HUES64 (cell line): ENCODE results near the gene RABGAP1L.
"Not testable (repeated sequence)": the region's sequence is repeated elsewhere in the genome, so short reads cannot be mapped to it uniquely, and the experiment has no call there.

Experiments used
- H3K27ac ChIP-seq: 2 replicates; pipeline ENCODE4 v1.7.0; 2013; ENCODE audit warnings: low read depth, low read length, inconsistent platforms
- H3K27me3 ChIP-seq: 2 replicates; pipeline ENCODE4 v1.6.1; 2013; ENCODE audit warnings: mild to moderate bottlenecking, low read length; ENCODE audit not compliant: insufficient read depth
- H3K36me3 ChIP-seq: 2 replicates; pipeline ENCODE4 v1.6.1; 2013; ENCODE audit warnings: mild to moderate bottlenecking, low read length; ENCODE audit not compliant: insufficient read depth
- H3K4me1 ChIP-seq: 2 replicates; pipeline ENCODE4 v1.6.1; 2013; ENCODE audit warnings: mild to moderate bottlenecking, low read length, moderate library complexity; ENCODE audit not compliant: insufficient read depth
- H3K4me3 ChIP-seq: 2 replicates; pipeline ENCODE4 v1.5.1; 2013; ENCODE audit warnings: mild to moderate bottlenecking, low read length, moderate library complexity
- H3K9ac ChIP-seq: 2 replicates; pipeline ENCODE4 v1.6.1; 2013; ENCODE audit warnings: mild to moderate bottlenecking, low read depth, low read length
- H3K9me3 ChIP-seq: 2 replicates; pipeline ENCODE4 v1.6.1; 2013; ENCODE audit warnings: low read depth, low read length; ENCODE audit not compliant: insufficient read depth
- WGBS: fragments of 150-250, 120-280 bp; methylation state at CpG from one replicate; pipeline ENCODE4 v1.1.7; 2013; ENCODE audit warnings: missing lambda C conversion rate; 5-methylcytosine and 5-hydroxymethylcytosine counted together

RABGAP1L gene

DNA sequence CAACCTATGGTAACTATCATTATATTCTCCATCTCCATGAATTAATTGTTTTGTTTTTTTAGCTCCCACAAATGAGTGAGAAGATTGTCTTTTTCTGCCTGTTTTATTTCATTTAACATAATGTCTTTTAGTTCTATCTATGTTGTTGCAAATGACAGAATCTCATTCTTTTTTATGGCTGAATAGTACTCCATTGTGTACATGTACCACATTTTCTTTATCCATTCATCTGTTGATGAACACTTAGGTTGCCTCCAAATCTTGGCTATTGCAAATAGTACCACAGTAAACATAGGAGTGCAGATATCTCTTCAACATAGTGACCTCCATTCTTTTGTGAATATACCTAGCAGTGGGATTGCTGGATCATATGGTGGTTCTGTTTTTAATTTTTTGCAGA, 429.3 kb downstream of the RABGAP1L start:
- H3K27me3 ChIP-seq, H3K4me1 ChIP-seq, H3K27ac ChIP-seq, H3K4me3 ChIP-seq, H3K36me3 ChIP-seq, H3K9ac ChIP-seq: not testable (repeated sequence)
- H3K9me3 ChIP-seq = peaks cover 11% of the 10 kb centered on the region; the same call in 1 of the 2 replicates

DNA sequence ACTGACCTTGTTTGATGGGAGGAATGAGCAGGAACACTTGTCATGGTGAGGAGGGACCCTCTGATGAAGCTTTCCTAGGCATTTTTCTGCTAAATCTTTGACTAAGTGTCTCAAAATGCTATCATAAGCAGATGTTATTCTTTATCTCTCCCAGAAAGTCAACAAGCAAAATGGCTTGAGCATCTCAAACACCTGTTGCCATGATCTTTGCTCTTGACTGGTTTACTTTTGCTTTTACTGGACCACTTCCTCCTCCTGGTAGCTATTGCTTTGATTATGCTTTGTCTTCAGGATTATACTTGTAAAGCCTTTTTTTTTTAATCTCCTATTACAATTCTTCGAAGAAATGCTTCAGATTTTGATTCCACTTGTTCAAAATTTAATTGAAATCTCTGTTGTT, 445.9 kb downstream of the RABGAP1L start:
- Histone ChIP-seq H3K27me3 (no peaks in the 10 kb centered on the region), H3K9me3 (no peaks in the 10 kb centered on the region), H3K4me1 (no peaks in the 10 kb centered on the region), H3K27ac (no peak overlapping the region), H3K4me3 (no peak overlapping the region), H3K9ac (no peak overlapping the region), H3K36me3 (no peaks in the 10 kb centered on the region)
- WGBS = 86% methylated on average over 1 of the region's 1 CpG

DNA sequence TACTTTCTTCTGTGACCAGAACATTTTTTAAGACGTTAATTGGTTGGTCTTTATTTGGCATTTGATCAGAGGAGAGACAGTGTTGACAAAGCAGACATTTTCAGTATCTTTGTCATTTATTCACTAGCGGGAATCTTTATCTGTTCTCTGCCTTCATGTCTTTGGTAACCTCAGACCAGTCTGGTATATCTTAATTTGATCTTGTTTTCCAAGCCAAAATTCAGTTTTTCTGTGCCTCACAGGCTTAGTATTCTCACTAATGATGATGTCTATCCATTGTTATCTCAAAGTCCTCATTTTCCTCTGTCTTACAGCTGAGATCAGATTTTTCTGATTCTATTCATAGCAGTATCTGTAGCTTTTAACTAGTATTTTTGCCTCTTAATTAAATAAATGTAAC, 447.2 kb downstream of the RABGAP1L start:
- Histone ChIP-seq H3K9me3 (no peaks in the 10 kb centered on the region), H3K27ac (no peak overlapping the region), H3K4me1 (no peaks in the 10 kb centered on the region), H3K27me3 (no peaks in the 10 kb centered on the region), H3K36me3 (no peaks in the 10 kb centered on the region), H3K4me3 (no peak overlapping the region), H3K9ac (no peak overlapping the region)
- WGBS = 94% methylated on average over 2 of the region's 2 CpGs

DNA sequence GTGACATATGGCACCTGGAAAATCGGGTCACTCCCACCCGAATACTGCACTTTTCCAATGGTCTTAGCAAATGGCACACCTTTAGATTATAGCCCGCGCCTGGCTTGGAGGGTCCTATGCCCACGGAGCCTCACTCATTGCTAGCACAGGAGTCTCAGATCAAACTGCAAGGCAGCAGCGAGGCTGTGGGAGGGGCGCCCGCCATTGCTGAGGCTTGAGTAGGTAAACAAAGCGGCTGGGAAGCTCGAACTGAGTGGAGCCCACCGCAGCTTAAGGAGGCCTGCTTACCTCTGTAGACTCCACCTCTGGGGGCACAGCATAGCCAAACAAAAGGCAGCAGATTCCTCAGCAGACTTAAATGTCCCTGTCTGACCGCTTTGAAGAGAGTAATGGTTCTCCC, 458.6 kb downstream of the RABGAP1L start:
- not testable (repeated sequence) for H3K9ac ChIP-seq, H3K27ac ChIP-seq, H3K27me3 ChIP-seq, H3K36me3 ChIP-seq, H3K4me1 ChIP-seq, H3K4me3 ChIP-seq
- WGBS = 96% methylated on average over 12 of the region's 12 CpGs
- peaks cover 27% of the 10 kb centered on the region for H3K9me3 ChIP-seq

DNA sequence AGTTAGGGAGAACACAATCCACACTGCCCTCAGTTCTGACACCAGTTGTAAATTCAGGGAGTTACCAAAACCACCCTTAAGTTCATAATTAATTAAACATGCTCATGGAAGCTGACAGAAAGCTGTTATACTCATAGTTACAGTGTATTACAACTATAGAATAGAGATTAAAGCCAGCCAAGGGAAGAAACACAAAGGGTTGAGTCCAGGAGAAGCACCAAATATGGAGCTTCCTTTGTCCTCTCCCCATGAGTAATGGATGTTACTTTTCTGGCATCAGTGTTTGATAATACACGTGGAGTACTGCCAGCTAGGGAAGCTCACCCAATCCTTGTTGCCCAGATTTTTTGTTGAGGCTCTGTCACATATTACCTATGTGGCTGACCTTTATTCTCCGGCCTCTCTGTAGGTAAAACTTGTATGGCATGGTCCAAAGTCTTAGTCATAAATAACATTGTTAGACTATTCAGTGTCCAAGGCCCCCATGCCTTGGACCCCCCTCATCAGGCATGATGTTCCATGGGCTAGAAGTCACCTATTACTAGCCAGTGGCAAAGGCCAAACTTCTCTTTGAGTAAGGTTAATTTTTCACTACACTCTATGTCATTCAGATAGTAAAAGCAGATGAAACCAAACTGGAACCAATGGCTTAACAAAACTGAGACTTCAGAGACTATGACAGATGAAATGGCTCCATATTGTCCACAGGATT, 464.2 kb downstream of the RABGAP1L start:
- Histone ChIP-seq H3K4me3 (no peak overlapping the region), H3K9ac (no peak overlapping the region), H3K36me3 (no peaks in the 10 kb centered on the region), H3K4me1 (no peaks in the 10 kb centered on the region), H3K27ac (no peak overlapping the region), H3K27me3 (no peaks in the 10 kb centered on the region), H3K9me3 (no peaks in the 10 kb centered on the region)
- WGBS = 100% methylated on average over 2 of the region's 2 CpGs

DNA sequence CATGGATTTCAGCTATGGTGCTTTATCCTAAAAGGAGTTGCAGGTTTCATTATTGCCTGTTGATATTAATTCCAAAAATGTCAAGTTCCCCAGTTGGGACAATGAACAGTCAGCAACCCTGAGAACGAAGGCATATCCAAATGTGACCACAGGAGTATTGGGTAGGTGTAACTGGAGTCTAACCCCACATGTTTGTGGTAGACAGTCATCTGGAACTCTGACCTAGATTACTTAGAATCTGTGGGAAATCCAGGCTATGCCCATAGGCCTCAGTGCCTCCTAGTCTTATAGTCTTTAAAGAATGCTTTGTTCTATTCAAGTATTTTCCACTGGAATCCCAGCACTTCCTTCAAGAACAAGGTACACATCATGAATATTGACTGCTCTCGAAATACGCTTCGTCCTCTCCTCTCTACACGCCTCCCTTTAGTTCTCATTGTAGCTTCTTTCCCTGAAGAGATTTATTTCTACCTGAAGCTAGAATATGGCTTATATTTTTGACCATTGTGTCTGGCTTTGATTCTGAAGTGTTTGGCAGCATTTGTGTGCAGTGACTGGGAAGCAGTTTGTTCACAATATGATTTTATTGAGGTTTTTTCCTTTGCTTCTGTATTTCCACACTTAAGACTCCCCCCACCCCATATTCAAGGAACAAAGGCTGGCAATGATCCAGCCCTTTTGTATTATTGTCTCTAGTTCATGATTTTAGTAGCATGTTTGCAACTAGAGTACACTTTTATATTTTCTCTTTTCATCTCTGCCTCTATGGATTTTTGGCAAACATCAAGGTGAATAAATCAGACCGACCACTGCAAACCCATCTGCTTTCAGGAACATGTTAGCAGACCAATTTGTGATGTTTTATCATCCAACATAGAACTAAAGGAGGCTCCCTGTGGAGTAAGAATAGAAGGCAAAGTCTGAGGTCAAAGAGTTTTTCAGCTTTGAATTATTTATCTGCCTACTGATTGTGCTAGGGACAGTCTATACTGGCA, 467.0 kb downstream of the RABGAP1L start:
- Histone ChIP-seq H3K9ac (no peak overlapping the region), H3K4me3 (no peak overlapping the region), H3K27me3 (no peaks in the 10 kb centered on the region), H3K27ac (no peak overlapping the region), H3K36me3 (no peaks in the 10 kb centered on the region), H3K9me3 (no peaks in the 10 kb centered on the region), H3K4me1 (no peaks in the 10 kb centered on the region)
- WGBS = 91% methylated on average over 6 of the region's 6 CpGs

DNA sequence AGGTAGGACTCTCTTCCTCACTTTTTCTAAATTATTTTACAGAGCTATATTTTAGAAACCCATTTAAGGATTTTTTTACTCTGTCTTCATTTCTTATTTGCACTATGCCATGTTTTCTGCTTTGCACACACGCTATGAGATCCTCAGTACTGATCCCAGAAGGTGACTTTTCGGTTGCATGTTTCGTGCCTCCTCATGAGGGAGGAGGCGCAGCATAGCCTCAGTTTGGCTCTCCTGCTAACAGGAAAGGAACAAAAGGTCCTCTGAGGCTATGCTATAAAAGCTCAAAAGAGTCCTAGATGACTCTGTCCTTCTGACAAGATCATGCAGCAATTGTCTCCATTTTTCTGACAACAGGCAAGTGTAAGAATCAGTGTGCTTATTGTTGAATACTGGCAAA, 478.2 kb downstream of the RABGAP1L start:
- H3K4me1 ChIP-seq = no peaks in the 10 kb centered on the region
- no peaks in the 10 kb centered on the region for H3K36me3 ChIP-seq
- H3K9me3 ChIP-seq = no peaks in the 10 kb centered on the region
- H3K4me3 ChIP-seq = no peak overlapping the region
- H3K27me3 ChIP-seq = no peaks in the 10 kb centered on the region
- no peak overlapping the region for H3K27ac ChIP-seq
- WGBS = 98% methylated on average over 4 of the region's 4 CpGs
- H3K9ac ChIP-seq = no peak overlapping the region

DNA sequence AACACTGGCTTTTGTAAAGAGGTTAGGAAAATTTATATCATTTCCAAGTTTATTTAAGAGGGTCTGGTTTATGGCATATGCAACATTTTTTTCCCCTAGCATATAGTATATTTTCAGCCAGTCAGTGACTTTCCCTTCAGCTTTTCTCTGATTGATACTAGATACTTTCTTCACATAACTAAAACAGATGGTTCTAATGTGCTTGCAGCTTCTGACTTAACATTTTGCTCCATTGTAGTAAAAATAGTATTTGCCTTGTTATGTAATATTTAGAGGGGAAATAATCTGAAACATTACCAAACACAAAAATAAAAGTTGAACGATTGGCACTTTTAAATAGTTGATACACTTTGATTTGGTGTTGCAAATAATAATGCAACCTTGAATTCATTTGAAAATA, 480.1 kb downstream of the RABGAP1L start:
- H3K9me3 ChIP-seq = no peaks in the 10 kb centered on the region
- no peak overlapping the region for H3K27ac ChIP-seq
- H3K9ac ChIP-seq = no peak overlapping the region
- WGBS = no CpG with 5 or more reads among the region's 1 CpG
- H3K36me3 ChIP-seq = no peaks in the 10 kb centered on the region
- H3K4me3 ChIP-seq = no peak overlapping the region
- no peaks in the 10 kb centered on the region for H3K27me3 ChIP-seq
- no peaks in the 10 kb centered on the region for H3K4me1 ChIP-seq

DNA sequence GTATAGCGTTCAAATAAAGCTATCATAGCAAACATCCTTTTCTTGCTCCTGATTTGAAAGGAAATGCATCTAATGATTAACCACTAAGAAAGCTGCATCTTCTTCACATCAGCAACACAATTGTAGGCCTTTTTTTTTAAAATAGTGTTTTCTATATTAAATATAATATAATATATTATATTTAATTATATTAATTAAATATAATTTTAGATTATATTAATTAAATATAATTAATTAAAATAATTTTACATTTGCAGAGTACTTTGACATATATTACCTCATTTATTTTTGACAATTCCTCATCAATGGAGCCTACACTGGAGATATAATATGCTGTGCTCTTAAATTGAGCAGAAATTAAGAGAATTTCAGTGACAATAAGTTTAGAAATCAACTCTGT, 481.5 kb downstream of the RABGAP1L start:
- no peak overlapping the region for H3K9ac ChIP-seq
- H3K27me3 ChIP-seq = no peaks in the 10 kb centered on the region
- no peaks in the 10 kb centered on the region for H3K9me3 ChIP-seq
- H3K4me1 ChIP-seq = no peaks in the 10 kb centered on the region
- H3K4me3 ChIP-seq = no peak overlapping the region
- 91% methylated on average over 1 of the region's 1 CpG for WGBS
- no peak overlapping the region for H3K27ac ChIP-seq
- H3K36me3 ChIP-seq = no peaks in the 10 kb centered on the region

DNA sequence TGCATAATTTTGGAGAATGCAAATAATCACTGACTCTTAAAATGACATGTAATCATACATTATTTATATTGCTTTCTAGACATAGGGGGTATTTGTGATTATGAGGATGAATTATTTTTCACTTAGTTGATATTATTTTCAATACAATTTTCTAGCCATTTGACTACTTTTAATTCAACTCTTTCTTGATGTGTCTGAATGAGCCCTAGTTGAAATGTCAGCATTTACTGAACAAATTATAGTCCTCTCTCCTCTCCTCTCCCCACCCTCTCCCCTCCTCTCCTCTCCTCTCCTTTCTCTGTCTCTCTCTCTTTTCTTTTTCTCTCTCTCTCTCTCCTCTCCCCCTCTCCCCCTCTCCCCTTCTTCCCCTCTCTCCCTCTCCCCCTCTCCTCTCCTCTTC, 483.1 kb downstream of the RABGAP1L start:
- H3K4me1 ChIP-seq = no peaks in the 10 kb centered on the region
- no peaks in the 10 kb centered on the region for H3K27me3 ChIP-seq
- no peaks in the 10 kb centered on the region for H3K9me3 ChIP-seq
- no peak overlapping the region for H3K4me3 ChIP-seq
- no peaks in the 10 kb centered on the region for H3K36me3 ChIP-seq
- H3K9ac ChIP-seq = no peak overlapping the region
- no peak overlapping the region for H3K27ac ChIP-seq

DNA sequence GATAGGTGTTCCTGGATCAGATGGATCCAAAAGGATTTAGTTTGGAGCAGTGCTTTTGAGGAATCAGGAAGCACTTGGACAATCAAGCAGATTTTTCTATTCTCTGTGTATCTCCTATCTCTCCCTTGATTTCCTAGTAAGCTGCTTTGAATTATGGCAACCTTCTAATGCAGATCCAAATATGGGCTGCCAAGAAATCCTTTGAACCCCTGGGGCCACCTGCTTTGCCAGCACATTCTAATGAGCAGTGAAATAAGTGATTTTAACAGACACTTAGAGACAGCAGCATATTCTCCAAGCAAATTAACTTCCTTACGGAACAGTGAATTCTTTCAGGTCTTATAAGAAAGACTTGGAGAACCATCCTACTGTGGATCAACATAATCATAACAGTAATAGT, 483.9 kb downstream of the RABGAP1L start:
- 100% methylated on average over 1 of the region's 1 CpG for WGBS

More for the DNA sequence above, 483.9 kb downstream of the RABGAP1L start:
- Histone ChIP-seq H3K4me1 (no peaks in the 10 kb centered on the region), H3K4me3 (no peak overlapping the region), H3K9me3 (no peaks in the 10 kb centered on the region), H3K27me3 (no peaks in the 10 kb centered on the region), H3K9ac (no peak overlapping the region), H3K36me3 (no peaks in the 10 kb centered on the region), H3K27ac (no peak overlapping the region)
